Measurements from ENCODE around the gene EFCAB8. TPM values are rescaled to one million over a fixed set of nuclear protein-coding genes. Genes with fewer than 3 reads are reported as not detected.

EFCAB8 gene
- total RNA-seq, 1 experiment from 2014 or later: 1.8 TPM

DNA sequence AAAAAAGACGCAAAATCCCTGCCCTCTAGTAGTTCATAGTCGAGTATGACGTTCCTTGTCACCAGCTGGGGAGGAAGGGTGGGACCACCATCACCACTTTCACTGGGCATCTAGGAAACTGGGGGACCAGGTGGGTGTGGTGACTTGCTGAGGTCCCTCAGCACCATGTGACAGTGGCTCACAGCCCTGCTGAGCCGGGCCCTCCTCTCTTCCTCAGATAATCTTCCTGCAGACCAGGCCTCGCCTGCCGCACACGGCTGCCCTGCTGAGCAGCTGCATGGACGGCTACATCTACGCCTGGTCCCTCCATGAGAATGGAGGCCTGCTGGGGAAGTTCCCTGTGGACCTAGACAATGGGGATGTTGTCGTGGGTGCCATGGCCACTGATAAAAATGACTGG lies 71.5 kb downstream of the EFCAB8 start:
- no peak overlapping the region for H3K27ac Mint-ChIP-seq (ENCODE audit: unreplicated experiment)
- Histone ChIP-seq H3K36me3 (ENCODE audit: control insufficient read depth, insufficient read depth, low read length) (no peaks in the 10 kb centered on the region), H3K9me3 (peaks cover 5% of the 10 kb centered on the region; the same call in 1 of the 2 replicates), H3K4me3 (ENCODE audit: low read depth, low read length) (no peak overlapping the region), H3K4me1 (no peaks in the 10 kb centered on the region), H3K27me3 (replicated peaks; ENCODE audit: control insufficient read depth, insufficient read depth, low read length) (no peaks in the 10 kb centered on the region)
- DNase-seq: no peak
- no peaks in the 10 kb centered on the region for H3K36me3 Mint-ChIP-seq (ENCODE audit: insufficient read depth, unreplicated experiment)
- H3K9me3 Mint-ChIP-seq (ENCODE audit: unreplicated experiment): peaks cover 10% of the 10 kb centered on the region
- ChIA-PET POLR2A (interaction anchor here (0.6 kb wide), 1 partner anchor 165 kb away, joined by 7 read pairs; no protein-coding TSS in a partner anchor), CTCF (no interaction called here)
- TF ChIP-seq, protein P1, sequence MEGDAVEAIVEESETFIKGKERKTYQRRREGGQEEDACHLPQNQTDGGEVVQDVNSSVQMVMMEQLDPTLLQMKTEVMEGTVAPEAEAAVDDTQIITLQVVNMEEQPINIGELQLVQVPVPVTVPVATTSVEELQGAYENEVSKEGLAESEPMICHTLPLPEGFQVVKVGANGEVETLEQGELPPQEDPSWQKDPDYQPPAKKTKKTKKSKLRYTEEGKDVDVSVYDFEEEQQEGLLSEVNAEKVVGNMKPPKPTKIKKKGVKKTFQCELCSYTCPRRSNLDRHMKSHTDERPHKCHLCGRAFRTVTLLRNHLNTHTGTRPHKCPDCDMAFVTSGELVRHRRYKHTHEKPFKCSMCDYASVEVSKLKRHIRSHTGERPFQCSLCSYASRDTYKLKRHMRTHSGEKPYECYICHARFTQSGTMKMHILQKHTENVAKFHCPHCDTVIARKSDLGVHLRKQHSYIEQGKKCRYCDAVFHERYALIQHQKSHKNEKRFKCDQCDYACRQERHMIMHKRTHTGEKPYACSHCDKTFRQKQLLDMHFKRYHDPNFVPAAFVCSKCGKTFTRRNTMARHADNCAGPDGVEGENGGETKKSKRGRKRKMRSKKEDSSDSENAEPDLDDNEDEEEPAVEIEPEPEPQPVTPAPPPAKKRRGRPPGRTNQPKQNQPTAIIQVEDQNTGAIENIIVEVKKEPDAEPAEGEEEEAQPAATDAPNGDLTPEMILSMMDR (IDR thresholded peaks at IDR 0.05; ENCODE audit: insufficient read depth in 1 of 2, low read depth in 1 of 2, low read length in 1 of 2, severe bottlenecking in 1 of 2, unreplicated experiment in 1 of 2): no peak
- intact Hi-C loops (cut with micrococcal nuclease; ENCODE audit: unreplicated experiment): no loop called here
- H3K27me3 Mint-ChIP-seq (ENCODE audit: insufficient read depth, unreplicated experiment): peaks cover 9% of the 10 kb centered on the region
- no peak overlapping the region for H3K4me3 Mint-ChIP-seq (ENCODE audit: unreplicated experiment)
- no TSS peak for BruUV-seq (replicated peaks)
- H3K4me1 Mint-ChIP-seq (ENCODE audit: low read depth, unreplicated experiment): no peaks in the 10 kb centered on the region

DNA sequence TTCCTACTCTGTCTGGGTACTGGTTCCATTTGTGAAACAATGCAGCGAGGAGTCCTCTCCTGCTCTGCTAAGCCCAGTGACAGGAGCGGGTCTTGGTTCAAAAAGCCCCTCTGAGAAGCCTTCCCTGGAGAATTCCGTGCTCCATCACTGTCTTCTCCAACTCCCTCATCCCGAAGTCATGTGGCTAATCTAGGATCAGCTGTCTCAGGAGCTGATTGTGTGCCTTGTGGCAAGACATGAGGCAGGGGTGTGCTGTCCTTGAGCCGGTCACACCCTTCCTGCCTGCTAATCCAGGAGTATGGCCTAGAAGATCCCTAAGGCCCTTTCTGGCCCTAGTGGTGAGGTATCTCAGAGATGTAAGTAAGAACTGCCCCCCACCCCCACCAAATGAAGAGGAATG lies 72.0 kb downstream of the EFCAB8 start:
- intact Hi-C loops (cut with micrococcal nuclease; ENCODE audit: unreplicated experiment): no loop called here
- ChIA-PET POLR2A (interaction anchor here (0.6 kb wide), 1 partner anchor 165 kb away, joined by 7 read pairs; no protein-coding TSS in a partner anchor), CTCF (no interaction called here)
- no peaks in the 10 kb centered on the region for H3K36me3 Mint-ChIP-seq (ENCODE audit: insufficient read depth, unreplicated experiment)
- no peak overlapping the region for H3K4me3 ChIP-seq (ENCODE audit: low read depth, low read length)
- no peak overlapping the region for H3K4me3 Mint-ChIP-seq (ENCODE audit: unreplicated experiment)
- H3K36me3 ChIP-seq (ENCODE audit: control insufficient read depth, insufficient read depth, low read length): no peaks in the 10 kb centered on the region
- no peaks in the 10 kb centered on the region for H3K4me1 ChIP-seq
- H3K27me3 ChIP-seq (replicated peaks; ENCODE audit: control insufficient read depth, insufficient read depth, low read length): no peaks in the 10 kb centered on the region
- no peak for DNase-seq
- H3K27me3 Mint-ChIP-seq (ENCODE audit: insufficient read depth, unreplicated experiment): peaks cover 9% of the 10 kb centered on the region
- peaks cover 8% of the 10 kb centered on the region; the same call in 1 of the 2 replicates for H3K9me3 ChIP-seq
- no peak overlapping the region for H3K27ac Mint-ChIP-seq (ENCODE audit: unreplicated experiment)
- BruUV-seq (replicated peaks): no TSS peak
- TF ChIP-seq, protein P1 (IDR thresholded peaks at IDR 0.05; ENCODE audit: insufficient read depth in 1 of 2, low read depth in 1 of 2, low read length in 1 of 2, severe bottlenecking in 1 of 2, unreplicated experiment in 1 of 2): no peak
- H3K9me3 Mint-ChIP-seq (ENCODE audit: unreplicated experiment): peaks cover 15% of the 10 kb centered on the region
- H3K4me1 Mint-ChIP-seq (ENCODE audit: low read depth, unreplicated experiment): no peaks in the 10 kb centered on the region

DNA sequence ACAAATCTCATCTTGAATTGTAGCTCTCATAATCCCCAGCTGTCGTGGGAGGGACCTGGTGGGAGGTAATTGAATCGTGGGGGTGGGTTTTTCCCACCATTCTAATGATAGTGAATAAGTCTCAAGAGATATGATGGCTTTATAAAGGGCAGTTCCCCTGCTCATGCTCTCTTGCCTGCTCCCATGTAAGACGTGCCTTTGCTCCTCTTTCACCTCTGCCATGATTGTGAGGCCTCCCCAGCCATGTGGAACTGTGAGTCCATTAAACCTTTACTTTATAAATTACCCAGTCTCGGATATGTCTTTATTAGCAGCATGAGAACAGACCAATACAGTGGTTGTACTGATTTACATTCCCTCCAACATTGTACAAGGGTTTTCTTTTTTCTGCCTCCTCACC lies 75.9 kb downstream of the EFCAB8 start:
- Mint-ChIP-seq H3K4me3 (ENCODE audit: unreplicated experiment) (no peak overlapping the region), H3K27ac (ENCODE audit: unreplicated experiment) (no peak overlapping the region), H3K9me3 (ENCODE audit: unreplicated experiment) (peaks cover 21% of the 10 kb centered on the region), H3K36me3 (ENCODE audit: insufficient read depth, unreplicated experiment) (no peaks in the 10 kb centered on the region), H3K27me3 (ENCODE audit: insufficient read depth, unreplicated experiment) (peaks cover 15% of the 10 kb centered on the region), H3K4me1 (ENCODE audit: low read depth, unreplicated experiment) (no peaks in the 10 kb centered on the region)
- H3K36me3 ChIP-seq (ENCODE audit: control insufficient read depth, insufficient read depth, low read length): no peaks in the 10 kb centered on the region
- H3K9me3 ChIP-seq: peaks cover 22% of the 10 kb centered on the region
- TF ChIP-seq, protein P1 (IDR thresholded peaks at IDR 0.05; ENCODE audit: insufficient read depth in 1 of 2, low read depth in 1 of 2, low read length in 1 of 2, severe bottlenecking in 1 of 2, unreplicated experiment in 1 of 2): no peak
- no TSS peak for BruUV-seq (replicated peaks)
- DNase-seq: no peak
- POLR2A ChIA-PET: no interaction called here
- no peaks in the 10 kb centered on the region; the same call in 1 of the 2 replicates for H3K27me3 ChIP-seq (replicated peaks; ENCODE audit: control insufficient read depth, insufficient read depth, low read length)
- no peak overlapping the region for H3K4me3 ChIP-seq (ENCODE audit: low read depth, low read length)
- CTCF ChIA-PET: no interaction called here
- intact Hi-C loops (cut with micrococcal nuclease; ENCODE audit: unreplicated experiment): no loop called here
- H3K4me1 ChIP-seq: no peaks in the 10 kb centered on the region

Data from Caco-2 (cell line).